ENCODE results near the gene TTN. TPM values are rescaled to one million over a fixed set of nuclear protein-coding genes. Genes with fewer than 3 reads are reported as not detected.

TTN gene
- total and polyA plus RNA-seq, 2 of the 8 experiments (the other 6 are each of a cell fraction or from before 2014, with no cell fraction given) = 0.30 to 9.7 TPM

GRCh38 chr2:178480227-178481181 lies 326.7 kb downstream of the TTN start, which contains the start of gene PLEKHA3 (continued):
- no peak for TF ChIP-seq KDM5A (IDR thresholded peaks at IDR 0.05; ENCODE audit: low read length)
- no peak for TF ChIP-seq FOSL1 (IDR thresholded peaks at IDR 0.05; ENCODE audit: insufficient read depth, low read depth, low read length)
- no peak for TF ChIP-seq GABPA (IDR thresholded peaks at IDR 0.05; ENCODE audit: borderline replicate concordance, insufficient read depth, low read length)
- TF ChIP-seq RXRA (IDR thresholded peaks at IDR 0.05; ENCODE audit: insufficient read depth, low read depth, low read length) = no peak
- peak; percentile 93; the same call in 1 of the 2 replicates for TF ChIP-seq RBBP5 (IDR thresholded peaks at IDR 0.05; ENCODE audit: borderline replicate concordance, low read depth, low read length)

All from H1 (cell line).